Left lung (tissue), 10 donors: Measurements from ENCODE around the gene RNF224. TPM values are rescaled to one million over a fixed set of nuclear protein-coding genes. Genes with fewer than 3 reads are reported as not detected.

Experiments
- ATAC-seq: fragments of 200-7000 bp; cut with Tn5 transposase; one replicate; pipeline ENCODE4 v1.9.1; 2020; ENCODE audit warnings: moderate library complexity
- DNase-seq, 4 donors: peaks; one replicate each; pipeline ENCODE4 v3.0.0-alpha.2; 2013 to 2020
- H3K27ac ChIP-seq, 2 donors: fragments of 200-600 bp; sonication (generic) in 1 of 2; one replicate each; pipeline versions ENCODE4 v1.5.0 to v1.8.0; 2020 to 2021
- H3K27me3 ChIP-seq, 2 donors: fragments of 200-600 bp; sonication (generic) in 1 of 2; one replicate each; pipeline versions ENCODE4 v1.5.0 to v1.8.0; 2020 to 2021
- H3K36me3 ChIP-seq, 2 donors: fragments of 200-600 bp; sonication (generic) in 1 of 2; one replicate each; pipeline versions ENCODE4 v1.5.0 to v1.8.0; 2020 to 2021
- H3K4me1 ChIP-seq, 2 donors: fragments of 200-600 bp; one replicate each; pipeline ENCODE4 v1.8.0; 2021
- H3K4me3 ChIP-seq, 2 donors: fragments of 200-600 bp; sonication (generic) in 1 of 2; one replicate each; pipeline versions ENCODE4 v1.5.0 to v1.8.0; 2020 to 2021; ENCODE audit warnings: mild to moderate bottlenecking in 1 of 2
- H3K9me3 ChIP-seq, 2 donors: fragments of 200-600 bp; sonication (generic) in 1 of 2; one replicate each; pipeline versions ENCODE4 v1.5.0 to v1.8.0; 2020 to 2021
- intact Hi-C, 2 donors: fragments of 100-400 bp; cut with DNase I; formaldehyde crosslinking; loops; one replicate each; pipeline versions ENCODE4 v1.11.2 to v1.14.2; 2022
- polyA plus RNA-seq, 6 donors: library from polyadenylated mRNA; unstranded; fragments of 120-200 nt; gene quantifications; one replicate each; pipeline ENCODE4 v1.2.1, GENCODE V29; 2013; ENCODE audit not compliant: insufficient read length in 6 of 6
- total RNA-seq, 2 donors: library from RNA; stranded (reverse); fragmentation: NEBNext Ultra II Directional; extraction: Animal tissue kit (Norgen Biotek cat#: 25700); gene quantifications; one replicate each; pipeline ENCODE4 v1.2.1, GENCODE V29; 2021
- TF ChIP-seq, protein P1 (sequence below), 2 donors: fragments of 200-600 bp; sonication (generic) in 1 of 2; IDR thresholded peaks; one replicate each; pipeline versions ENCODE4 v1.5.0 to v1.8.0; 2021; ENCODE audit warnings: antibody characterized with exemption in 2 of 2
- donor health status: DM: no; HTN: yes; CAD: no.
- donor health status: DM: no; HTN: no; CAD: no.

The RNF224 gene
- total and polyA plus RNA-seq, 8 donors = 0.15 to 4.8 (median 2.6) TPM

DNA sequence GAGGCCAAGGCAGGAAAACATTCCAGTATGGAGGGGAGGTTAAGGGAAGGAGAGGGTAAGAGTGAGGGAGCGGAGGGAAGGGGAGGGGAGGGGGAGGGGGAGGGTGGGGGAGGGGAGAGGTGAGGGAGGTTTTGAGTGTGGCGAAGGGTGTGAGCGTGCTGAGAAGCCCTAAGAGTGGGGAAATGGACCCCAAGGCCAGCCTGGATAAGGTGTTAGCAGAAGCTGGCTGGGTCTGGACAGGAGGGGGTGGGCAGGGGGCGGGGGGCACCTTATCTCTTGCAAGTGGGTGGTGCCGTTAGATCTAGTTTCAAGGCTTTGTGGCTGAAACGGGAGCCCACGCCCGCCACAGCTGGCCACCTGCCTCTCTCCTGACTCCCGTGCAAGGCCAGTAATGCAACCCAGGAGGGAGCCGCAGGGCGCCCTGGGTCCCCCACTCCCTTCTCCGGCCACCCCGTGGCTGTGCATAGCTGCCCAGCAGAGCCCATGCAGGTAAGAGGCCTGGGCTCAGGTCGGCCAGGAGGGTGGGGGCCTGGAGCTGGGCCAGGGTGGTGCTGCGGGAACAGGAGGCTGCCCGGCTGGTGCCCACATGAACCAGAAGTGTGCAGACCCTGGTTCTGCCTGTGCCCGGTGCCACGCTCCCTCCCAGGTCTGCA is 677 bp downstream of the RNF224 start:
- Histone ChIP-seq H3K9me3 (no peaks in the 10 kb centered on the region), H3K36me3 (no peaks in the 10 kb centered on the region), H3K27me3 (peaks cover 0 to 63% of the 10 kb centered on the region in 2 donors), H3K4me3 (no peak overlapping the region), H3K27ac (no peak overlapping the region), H3K4me1 (peaks cover 5 to 33% of the 10 kb centered on the region in 2 donors)
- DNase-seq (no peak), ATAC-seq (no peak)
- intact Hi-C loops = no loop called here
- TF ChIP-seq, protein P1, sequence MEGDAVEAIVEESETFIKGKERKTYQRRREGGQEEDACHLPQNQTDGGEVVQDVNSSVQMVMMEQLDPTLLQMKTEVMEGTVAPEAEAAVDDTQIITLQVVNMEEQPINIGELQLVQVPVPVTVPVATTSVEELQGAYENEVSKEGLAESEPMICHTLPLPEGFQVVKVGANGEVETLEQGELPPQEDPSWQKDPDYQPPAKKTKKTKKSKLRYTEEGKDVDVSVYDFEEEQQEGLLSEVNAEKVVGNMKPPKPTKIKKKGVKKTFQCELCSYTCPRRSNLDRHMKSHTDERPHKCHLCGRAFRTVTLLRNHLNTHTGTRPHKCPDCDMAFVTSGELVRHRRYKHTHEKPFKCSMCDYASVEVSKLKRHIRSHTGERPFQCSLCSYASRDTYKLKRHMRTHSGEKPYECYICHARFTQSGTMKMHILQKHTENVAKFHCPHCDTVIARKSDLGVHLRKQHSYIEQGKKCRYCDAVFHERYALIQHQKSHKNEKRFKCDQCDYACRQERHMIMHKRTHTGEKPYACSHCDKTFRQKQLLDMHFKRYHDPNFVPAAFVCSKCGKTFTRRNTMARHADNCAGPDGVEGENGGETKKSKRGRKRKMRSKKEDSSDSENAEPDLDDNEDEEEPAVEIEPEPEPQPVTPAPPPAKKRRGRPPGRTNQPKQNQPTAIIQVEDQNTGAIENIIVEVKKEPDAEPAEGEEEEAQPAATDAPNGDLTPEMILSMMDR (IDR thresholded peaks at IDR 0.05) = no peak

DNA sequence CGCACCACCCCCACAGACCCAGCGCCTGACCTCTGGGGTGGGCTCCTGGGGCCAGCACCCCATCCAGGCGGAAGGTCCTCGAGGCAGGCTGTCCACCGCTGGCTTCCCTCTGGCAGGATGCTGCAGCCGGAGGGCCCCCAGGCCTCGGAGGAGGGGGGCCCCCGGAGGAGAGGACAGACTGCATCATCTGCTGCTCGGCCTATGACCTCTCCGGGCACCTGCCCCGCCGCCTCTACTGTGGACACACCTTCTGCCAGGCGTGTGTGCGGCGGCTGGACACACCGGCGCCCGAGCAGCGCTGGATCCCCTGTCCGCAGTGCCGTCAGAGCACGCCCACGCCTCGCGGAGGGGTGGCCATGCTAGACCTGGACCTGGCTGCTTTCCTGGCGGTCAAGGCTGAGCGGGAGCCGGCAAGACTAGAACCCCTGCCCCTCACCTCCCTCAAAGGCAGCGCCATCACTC is 1.2 kb downstream of the RNF224 start:
- TF ChIP-seq, protein P1 (IDR thresholded peaks at IDR 0.05) = no peak
- no peak overlapping the region for H3K27ac ChIP-seq

DNA sequence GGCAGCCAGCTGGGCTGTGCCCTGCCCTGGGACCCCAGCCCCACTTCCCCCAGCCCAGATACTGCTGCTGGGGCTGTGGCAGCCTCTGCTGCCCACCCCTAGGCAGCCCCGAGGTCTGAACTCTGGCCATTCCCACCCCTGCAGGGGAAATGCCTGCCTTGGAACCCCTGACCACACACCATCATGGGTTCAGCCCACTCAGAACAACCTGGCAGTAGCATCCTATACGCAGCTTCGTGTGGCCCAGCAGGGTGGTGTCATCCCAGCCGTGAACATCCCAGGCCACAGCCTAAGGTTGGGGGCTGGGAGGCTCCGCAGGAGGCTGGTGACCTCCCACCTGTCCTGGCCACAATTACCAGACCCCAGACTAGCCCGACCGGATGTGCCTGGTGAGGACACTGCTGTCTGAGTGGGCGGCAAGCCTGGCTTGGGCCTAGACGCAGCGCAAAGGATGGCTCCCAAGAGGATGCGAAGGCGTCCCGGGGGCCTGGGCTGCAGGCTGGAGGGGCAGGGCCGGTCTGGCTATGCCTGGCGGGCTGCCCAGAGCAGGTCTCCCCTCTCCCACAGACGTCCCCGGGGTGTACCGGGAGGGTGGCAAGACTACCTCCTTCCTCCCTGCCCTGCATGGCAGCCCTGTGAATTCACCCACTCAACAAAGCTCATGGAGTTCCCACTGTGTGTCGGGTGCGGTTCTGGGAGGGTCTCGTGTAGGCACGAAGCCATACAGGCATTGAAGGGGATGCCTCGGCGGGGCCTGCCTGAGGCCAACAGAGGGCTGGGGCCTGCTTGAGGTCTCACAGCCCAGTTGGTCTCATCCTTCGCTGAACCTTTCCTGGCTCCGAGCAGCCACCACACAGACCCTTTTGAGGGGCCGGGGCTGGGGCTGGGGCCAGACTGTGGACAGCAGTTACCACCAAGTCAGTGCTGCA is 1.9 kb downstream of the RNF224 start:
- no peaks in the 10 kb centered on the region for H3K36me3 ChIP-seq
- no peak overlapping the region for H3K27ac ChIP-seq
- intact Hi-C loops = no loop called here
- H3K9me3 ChIP-seq = no peaks in the 10 kb centered on the region
- H3K27me3 ChIP-seq = peaks cover 0 to 76% of the 10 kb centered on the region in 2 donors
- H3K4me1 ChIP-seq = peaks cover 3 to 25% of the 10 kb centered on the region in 2 donors
- no peak for DNase-seq
- TF ChIP-seq, protein P1 (IDR thresholded peaks at IDR 0.05) = no peak
- H3K4me3 ChIP-seq = no peak overlapping the region
- ATAC-seq = no peak

More for the DNA sequence above, 1.2 kb downstream of the RNF224 start:
- ATAC-seq = no peak
- Histone ChIP-seq H3K36me3 (no peaks in the 10 kb centered on the region), H3K9me3 (no peaks in the 10 kb centered on the region), H3K4me1 (peaks cover 3 to 30% of the 10 kb centered on the region in 2 donors), H3K4me3 (no peak overlapping the region), H3K27me3 (peaks cover 0 to 69% of the 10 kb centered on the region in 2 donors)
- intact Hi-C loops = no loop called here
- no peak for DNase-seq

GRCh38 chr9:137229903-137230704 is 2.8 kb downstream of the RNF224 start:
- H3K4me3 ChIP-seq = no peak overlapping the region
- H3K9me3 ChIP-seq = no peaks in the 10 kb centered on the region
- TF ChIP-seq, protein P1 (IDR thresholded peaks at IDR 0.05) = no peak
- intact Hi-C loops = loop anchor here in 1 of 2 donors (2.0 kb wide), 1 partner anchor 107 kb away; no protein-coding TSS in a partner anchor
- H3K27ac ChIP-seq = no peak overlapping the region
- no peak for ATAC-seq
- no peaks in the 10 kb centered on the region for H3K36me3 ChIP-seq
- peaks cover 0 to 85% of the 10 kb centered on the region in 2 donors for H3K27me3 ChIP-seq
- H3K4me1 ChIP-seq = peaks cover 3 to 16% of the 10 kb centered on the region in 2 donors
- DNase-seq = no peak
